ENCODE data around the gene ANO10.

GRCh38 chr3:43484926-43485488 is 136.8 kb downstream of the ANO10 start:
- no peak for TF ChIP-seq POLR2A (IDR thresholded peaks at IDR 0.05; ENCODE audit: low read depth, low read length)
- no peak for TF ChIP-seq TAF1 (IDR thresholded peaks at IDR 0.05; ENCODE audit: borderline replicate concordance, low read depth, low read length)
- no peak for TF ChIP-seq POLR2AphosphoS5 (IDR thresholded peaks at IDR 0.05; ENCODE audit: low read depth, low read length)
